SK-MEL-5 (cell line): ENCODE results near the gene ADAP1. TPM values are rescaled to one million over a fixed set of nuclear protein-coding genes. Genes with fewer than 3 reads are reported as not detected.
"Not testable (repeated sequence)": the region's sequence is repeated elsewhere in the genome, so short reads cannot be mapped to it uniquely, and the experiment has no call there.

Experiments used
- DNase-seq: peaks from one replicate; pipeline ENCODE4 v3.0.0-alpha.2; 2016; ENCODE audit warnings: low read depth, low spot score
- in situ Hi-C: cut with HindIII; loops from 2 replicates; pipeline ENCODE4 v1.10.0; 2016; ENCODE audit warnings: low sequenced_read_pairs, high pct_unique_total_duplicates, low pct_unique_long_range_greater_than_20kb
- total RNA-seq: library from RNA; depleted of rRNA; stranded (reverse); fragments of >200 nt; shearing (Covaris generic); gene quantifications from 2 replicates; pipeline ENCODE4 v1.2.3, GENCODE V29; 2014

Gene ADAP1
- total RNA-seq, 1 experiment from 2014 or later: 5.5 TPM

- no peak for DNase-seq
- in situ Hi-C loops: no loop called here
Observed at GRCh38 chr7:951881-952547, 2.5 kb downstream of the ADAP1 start.

- DNase-seq: no peak
- in situ Hi-C loops: no loop called here
Observed at GRCh38 chr7:949021-949934, 5.2 kb downstream of the ADAP1 start.

GRCh38 chr7:947391-948210, 6.9 kb downstream of the ADAP1 start:
- in situ Hi-C loops: no loop called here

GRCh38 chr7:946256-946996, 8.1 kb downstream of the ADAP1 start:
- no peak for DNase-seq
- in situ Hi-C loops: no loop called here

More at GRCh38 chr7:947391-948210, 6.9 kb downstream of the ADAP1 start:
- DNase-seq: no peak

GRCh38 chr7:945556-946255, 8.8 kb downstream of the ADAP1 start:
- in situ Hi-C loops: no loop called here

GRCh38 chr7:945147-945555, 9.3 kb downstream of the ADAP1 start:
- in situ Hi-C loops: no loop called here
- DNase-seq: no peak

More at GRCh38 chr7:945556-946255, 8.8 kb downstream of the ADAP1 start:
- DNase-seq: no peak

- in situ Hi-C loops: no loop called here
Observed at GRCh38 chr7:944744-945143, 9.7 kb downstream of the ADAP1 start.

GRCh38 chr7:943793-944192, 10.7 kb downstream of the ADAP1 start:
- DNase-seq, in situ Hi-C loops: not testable (repeated sequence)

More at GRCh38 chr7:944744-945143, 9.7 kb downstream of the ADAP1 start:
- no peak for DNase-seq

GRCh38 chr7:940599-941408, 13.7 kb downstream of the ADAP1 start:
- in situ Hi-C loops: no loop called here
- no peak for DNase-seq

GRCh38 chr7:939843-940242, 14.6 kb downstream of the ADAP1 start:
- in situ Hi-C loops: no loop called here
- no peak for DNase-seq

- in situ Hi-C loops: no loop called here
- no peak for DNase-seq
Observed at GRCh38 chr7:938546-939185, 15.8 kb downstream of the ADAP1 start.

GRCh38 chr7:937856-938484, 16.5 kb downstream of the ADAP1 start:
- in situ Hi-C loops: no loop called here
- DNase-seq: no peak

- no peak for DNase-seq
- in situ Hi-C loops: no loop called here
Observed at GRCh38 chr7:936386-937054, 18.0 kb downstream of the ADAP1 start.

- no peak for DNase-seq
- in situ Hi-C loops: no loop called here
Observed at GRCh38 chr7:935874-936385, 18.6 kb downstream of the ADAP1 start.
